HG03097 (cell line): ENCODE data around the gene SH2D4B.

Source experiments
- ATAC-seq: cut with Tn5 transposase; IDR thresholded peaks from one replicate; pipeline ENCODE4 v1.9.1; 2021; ENCODE audit not compliant: unreplicated experiment, low FRiP score

Gene SH2D4B

GRCh38 chr10:80674809-80675208, 137.1 kb downstream of the SH2D4B start:
- ATAC-seq, result no peak

- ATAC-seq, result no peak
Measured at GRCh38 chr10:80681142-80681541, 143.4 kb downstream of the SH2D4B start.

GRCh38 chr10:80684259-80684658, 146.6 kb downstream of the SH2D4B start:
- no peak for ATAC-seq

GRCh38 chr10:80685355-80685754, 147.7 kb downstream of the SH2D4B start:
- ATAC-seq, result no peak

- no peak for ATAC-seq
Measured at GRCh38 chr10:80686734-80687475, 149.2 kb downstream of the SH2D4B start.

DNA sequence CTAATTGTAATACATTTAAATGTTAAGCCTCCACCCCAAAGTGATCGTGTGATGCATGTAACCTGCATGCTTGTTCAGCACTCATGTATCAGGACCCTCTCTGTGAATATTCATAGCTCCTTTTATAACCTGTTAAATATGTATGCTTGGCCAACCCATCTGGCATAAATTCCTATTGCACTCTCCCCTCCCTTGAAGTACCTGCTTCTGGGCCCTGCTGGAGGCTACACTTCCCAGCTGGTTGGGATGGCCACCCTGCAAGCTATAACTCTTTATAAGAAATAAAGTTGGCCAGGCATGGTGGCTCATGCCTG, 149.7 kb downstream of the SH2D4B start:
- ATAC-seq, result no peak

DNA sequence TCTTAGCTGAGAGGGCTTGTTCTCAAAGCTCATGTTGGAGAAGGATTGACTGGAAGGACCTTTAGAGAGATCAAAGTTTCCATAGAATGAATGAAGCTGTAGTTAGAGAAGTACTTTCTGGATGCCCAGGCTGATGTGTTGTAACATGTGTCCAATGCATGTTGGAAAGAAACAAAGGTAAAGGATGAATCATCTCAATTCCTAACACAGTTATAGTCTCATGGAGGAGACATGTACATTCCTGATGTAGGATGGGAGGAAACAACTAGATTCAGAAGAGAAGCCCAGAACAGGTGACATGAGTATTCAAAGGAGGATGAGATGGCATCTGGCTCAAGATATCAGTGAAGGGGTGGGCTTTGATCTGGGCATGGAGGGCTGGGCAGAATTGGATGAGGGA, 152.7 kb downstream of the SH2D4B start:
- ATAC-seq, result no peak

- no peak for ATAC-seq
Measured at GRCh38 chr10:80691441-80691840, 153.7 kb downstream of the SH2D4B start.

DNA sequence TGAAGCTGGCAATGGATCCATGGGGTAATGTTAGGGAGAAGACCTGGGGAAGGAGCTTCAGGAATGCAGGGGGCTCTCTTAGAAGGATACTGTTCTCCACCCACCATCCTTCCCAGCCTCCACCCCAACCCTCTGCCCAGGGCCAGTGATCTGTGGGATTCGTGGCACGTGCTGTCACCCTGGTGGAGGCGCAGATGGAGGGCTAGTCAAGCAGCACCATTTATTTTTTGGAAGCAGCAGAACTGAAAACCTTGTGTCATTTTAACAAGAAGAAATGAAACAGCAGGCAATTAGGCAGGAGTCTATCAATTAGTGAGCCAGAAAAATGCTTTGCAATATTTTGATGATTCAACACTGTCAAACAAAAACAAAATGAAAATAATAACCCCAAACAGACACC, 155.9 kb downstream of the SH2D4B start:
- ATAC-seq, result no peak

- no peak for ATAC-seq
Measured at GRCh38 chr10:80694930-80695329, 157.2 kb downstream of the SH2D4B start.
